Testis (tissue), 2 donors: ENCODE results near the gene CACNB1.

ENCODE experiments used
- CTCF ChIP-seq, 3 experiments: fragments of 450-650 bp in 2 of 3; fragments of 200-600 bp in 1 of 3; sonication (generic) in 1 of 3; IDR thresholded peaks; one replicate each; pipeline ENCODE4 v1.5.1; 2016 to 2019; ENCODE audit warnings: antibody characterized with exemption in 3 of 3, mild to moderate bottlenecking in 2 of 3, moderate library complexity in 1 of 3
- POLR2A ChIP-seq: fragments of 450-650 bp; IDR thresholded peaks from one replicate; pipeline ENCODE4 v1.6.1; 2017; ENCODE audit warnings: antibody characterized with exemption, mild to moderate bottlenecking, moderate library complexity

DNA sequence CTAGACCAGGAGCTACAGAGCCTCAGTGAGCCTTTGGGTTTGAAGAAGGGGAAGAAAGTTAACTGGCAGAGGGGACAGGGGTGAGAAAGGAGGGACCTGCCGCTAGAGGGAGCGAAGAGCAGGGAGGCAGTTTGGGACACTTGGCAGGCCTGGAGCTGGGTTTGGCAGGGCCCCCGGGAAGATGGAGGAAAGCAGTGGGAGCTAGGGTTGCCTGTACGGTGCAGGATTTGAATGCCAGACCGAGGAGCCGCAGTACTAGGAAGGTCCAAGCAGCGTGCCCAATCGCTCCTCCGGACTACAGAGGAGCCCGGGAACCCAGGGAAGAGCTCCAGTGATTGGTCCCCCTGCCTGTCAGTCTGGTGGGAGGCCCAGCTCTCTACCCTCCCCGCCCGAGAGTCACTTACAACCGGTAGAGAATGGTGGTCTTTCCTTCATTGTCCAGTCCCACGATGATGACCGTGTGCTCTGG lies 32.8 kb downstream of the CACNB1 start:
- TF ChIP-seq CTCF (IDR thresholded peaks at IDR 0.05): peak; percentile 28 to 71 (median 56)
- TF ChIP-seq POLR2A: no peak
